NCI-H1436 treated with DMSO at 0.1 percent for 48 hours (cell line): Measurements from ENCODE around the gene KEL.

Experiments used
- DNase-seq: peaks from one replicate; lab custom pipeline; 2025; lab: John Stamatoyannopoulos, UW

The KEL gene

DNA sequence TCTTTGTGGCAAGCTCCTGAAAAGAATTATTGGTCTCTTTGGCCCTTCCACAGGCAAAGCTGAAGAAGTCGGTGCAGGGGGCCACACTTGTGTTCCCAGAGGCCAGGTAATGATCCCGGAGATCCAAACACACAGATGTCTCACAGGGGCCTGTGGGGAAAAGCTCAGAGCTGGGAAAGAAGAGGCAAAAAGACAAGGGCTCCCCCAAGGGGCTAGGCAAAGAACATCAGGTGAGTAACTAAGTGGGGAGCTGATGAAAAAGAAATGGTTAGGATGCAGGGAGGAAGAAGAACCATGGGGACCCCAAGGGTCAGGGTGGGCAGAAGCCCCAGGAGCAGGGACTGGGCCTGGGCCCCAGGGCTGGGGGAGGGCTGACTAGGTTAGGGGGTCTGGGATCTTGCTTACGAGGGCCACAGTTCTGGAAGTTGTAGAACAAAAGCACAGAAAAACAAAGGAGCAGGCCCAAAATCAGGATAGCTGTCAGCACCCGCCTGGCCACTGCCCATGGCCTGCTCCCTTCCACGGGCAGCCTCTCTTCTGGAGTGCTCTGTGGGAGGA lies 1.1 kb downstream of the KEL start:
- no peak for DNase-seq

- no peak for DNase-seq
These were observed 3.0 kb downstream of the KEL start for GRCh38 chr7:142959202-142959601.

GRCh38 chr7:142957723-142958122 lies 4.4 kb downstream of the KEL start:
- DNase-seq, result no peak

DNA sequence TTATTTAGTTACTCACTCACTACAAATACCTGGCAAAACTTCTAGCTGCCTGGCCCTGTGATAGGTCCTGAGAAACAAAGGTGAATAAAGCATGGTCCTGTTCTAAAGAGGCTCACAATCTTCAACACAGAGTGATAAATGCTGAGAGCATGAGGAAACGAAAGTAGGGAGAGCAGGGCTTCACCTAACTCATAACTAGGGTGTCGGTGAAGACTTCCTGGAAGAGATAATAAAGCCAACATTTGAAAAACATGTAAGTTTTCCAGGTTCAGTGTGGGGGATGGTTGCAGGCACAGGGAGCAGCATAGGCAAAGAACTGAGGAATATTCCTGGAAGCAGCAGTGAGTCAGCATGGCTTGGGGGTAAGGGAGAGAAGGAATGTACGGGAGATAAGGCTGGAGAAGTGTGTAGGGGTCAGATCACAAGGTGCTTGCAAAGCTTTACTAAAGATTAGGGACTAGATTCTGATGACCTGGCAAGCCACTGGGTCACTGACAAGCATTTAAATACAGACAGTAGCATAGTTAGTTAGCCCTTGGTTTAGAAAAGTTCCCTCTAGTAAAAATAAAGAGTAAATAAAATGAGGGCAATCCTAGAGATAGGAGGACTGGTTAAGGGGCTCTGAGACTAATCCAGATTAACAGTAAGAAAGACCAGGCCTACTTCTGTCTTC lies 5.1 kb downstream of the KEL start:
- DNase-seq, result no peak

- no peak for DNase-seq
These were observed 7.4 kb downstream of the KEL start for GRCh38 chr7:142954680-142955268.

GRCh38 chr7:142950235-142950634 lies 11.9 kb downstream of the KEL start:
- no peak for DNase-seq

GRCh38 chr7:142948603-142949002 lies 13.6 kb downstream of the KEL start:
- DNase-seq, result no peak

GRCh38 chr7:142945001-142945400 lies 17.2 kb downstream of the KEL start:
- DNase-seq, result no peak

DNA sequence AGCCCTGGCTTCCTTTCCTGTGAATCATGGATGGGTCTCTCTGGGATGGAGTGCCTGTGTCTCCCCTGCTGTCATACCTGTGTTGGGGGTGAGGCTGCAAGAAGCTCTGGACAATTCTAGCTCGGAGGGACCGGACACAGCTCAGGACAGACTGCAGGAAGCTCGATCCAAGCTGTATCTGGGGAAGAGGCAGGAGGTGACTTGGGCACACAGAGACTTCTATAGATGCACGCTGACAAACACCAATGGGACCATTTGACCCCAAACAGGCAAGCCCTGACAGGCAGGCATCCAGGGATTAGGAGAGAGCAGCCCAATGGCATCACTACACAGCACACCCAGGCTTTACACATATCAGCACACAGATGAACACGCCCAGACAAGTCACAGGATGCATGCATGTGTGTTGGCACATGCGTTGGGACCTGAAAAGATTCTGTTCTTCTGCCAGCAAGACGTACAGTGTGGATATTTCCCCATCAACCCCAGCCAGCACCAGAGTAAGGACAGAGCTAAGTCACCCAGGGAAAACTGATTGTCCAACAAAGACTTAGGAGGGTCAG lies 18.4 kb downstream of the KEL start:
- DNase-seq, result no peak

DNA sequence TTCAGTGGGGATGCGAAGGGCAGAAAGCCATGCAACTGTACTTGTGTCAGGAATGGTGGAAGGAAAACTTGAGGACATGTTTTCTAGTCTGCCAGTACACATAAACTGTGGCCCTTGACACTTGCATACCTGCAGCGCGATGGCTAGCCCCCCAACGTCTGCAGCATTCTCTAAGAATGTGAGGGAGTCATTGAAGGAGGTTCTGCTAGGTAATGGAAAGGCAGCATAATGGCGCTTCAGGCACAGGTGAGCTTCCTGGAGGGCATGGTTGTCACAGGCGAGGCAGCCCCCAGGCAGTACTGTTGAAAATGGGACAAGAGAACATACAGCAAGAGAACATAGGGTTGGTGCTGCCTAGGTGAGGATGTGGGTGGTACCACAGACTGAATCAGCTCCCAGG lies 19.4 kb downstream of the KEL start:
- no peak for DNase-seq

GRCh38 chr7:142941541-142941940 lies 20.6 kb downstream of the KEL start:
- no peak for DNase-seq

- DNase-seq, result no peak
These were observed 21.1 kb downstream of the KEL start for GRCh38 chr7:142940966-142941535.

DNA sequence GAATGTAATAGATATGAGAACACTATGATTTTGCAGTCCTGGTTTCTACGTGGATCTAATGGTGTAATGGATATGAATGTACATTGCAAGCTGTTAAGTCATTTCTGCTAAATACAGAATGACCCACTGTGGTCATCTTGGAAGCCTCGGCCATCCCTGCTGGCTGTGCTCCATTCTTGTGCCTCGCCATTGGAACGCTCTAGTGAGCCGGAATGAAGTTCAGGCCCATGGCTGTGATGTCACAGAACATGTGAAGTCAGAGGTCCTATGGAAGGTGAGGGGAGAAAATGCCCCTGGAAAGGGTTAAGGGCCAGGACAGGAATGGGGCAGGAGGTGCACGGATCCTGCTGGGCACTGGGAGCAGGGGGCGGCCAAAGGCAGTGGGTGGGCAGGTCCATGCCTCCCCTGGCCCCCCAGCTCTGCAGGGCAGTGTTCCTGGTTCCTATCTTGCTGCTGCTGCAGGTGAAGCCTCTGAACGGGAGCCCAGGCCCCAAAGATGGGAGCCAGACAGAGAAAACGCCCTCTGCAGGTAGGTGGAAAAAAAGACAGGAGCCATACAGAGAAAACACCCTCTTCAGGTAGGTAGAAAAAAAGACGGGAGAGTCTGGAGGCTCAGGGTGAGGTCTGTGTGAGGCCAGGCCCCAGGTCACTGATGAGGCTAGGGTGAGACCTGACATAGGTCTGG lies 22.8 kb downstream of the KEL start, which contains the start of gene LLCFC1:
Gene LLCFC1 (plus strand): TSS at position 259 of the 685 bp plus-strand sequence. CDS start 138 bp downstream, at position 397.
- DNase-seq, result no peak

GRCh38 chr7:142938611-142939010 lies 23.6 kb downstream of the KEL start:
- no peak for DNase-seq

DNA sequence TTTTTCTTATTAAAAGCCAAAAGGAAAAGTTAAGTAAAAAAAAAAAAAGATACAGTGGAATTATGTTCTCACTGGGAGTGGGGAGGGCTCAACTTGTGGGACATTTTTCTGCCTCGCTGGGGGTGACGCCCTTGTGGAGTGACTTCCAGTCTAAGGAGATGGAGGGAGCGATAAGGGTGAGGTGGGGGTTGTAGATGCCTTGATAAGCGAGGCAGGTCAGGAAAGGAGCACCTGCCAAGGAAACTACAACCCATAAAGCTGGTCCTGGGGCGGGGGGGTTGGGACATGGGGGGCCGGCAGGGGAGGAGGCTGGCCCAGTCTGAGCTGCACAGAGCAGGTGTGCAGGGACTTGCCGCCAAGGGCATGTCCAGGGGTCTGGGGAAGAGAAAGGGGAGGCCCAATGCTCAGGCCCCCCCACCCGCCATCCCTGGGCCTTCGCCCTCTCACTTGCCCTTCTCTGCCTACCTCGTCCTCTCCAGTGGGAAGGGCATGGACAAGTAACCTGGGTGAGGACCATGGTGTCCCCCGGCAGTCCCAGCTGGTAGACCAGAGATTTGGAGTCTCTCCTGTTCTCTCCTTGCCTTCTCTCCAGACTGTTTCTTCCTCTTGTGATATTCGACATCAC lies 26.1 kb downstream of the KEL start:
- DNase-seq, result no peak

- no peak for DNase-seq
These were observed 28.1 kb downstream of the KEL start for GRCh38 chr7:142934056-142934455.

- no peak for DNase-seq
These were observed 28.5 kb downstream of the KEL start, which contains the start of gene TRPV5 for GRCh38 chr7:142933624-142934023. TRPV5 (minus strand) TSS chr7:142933746; CDS start chr7:142933459, 287 bp downstream.

DNA sequence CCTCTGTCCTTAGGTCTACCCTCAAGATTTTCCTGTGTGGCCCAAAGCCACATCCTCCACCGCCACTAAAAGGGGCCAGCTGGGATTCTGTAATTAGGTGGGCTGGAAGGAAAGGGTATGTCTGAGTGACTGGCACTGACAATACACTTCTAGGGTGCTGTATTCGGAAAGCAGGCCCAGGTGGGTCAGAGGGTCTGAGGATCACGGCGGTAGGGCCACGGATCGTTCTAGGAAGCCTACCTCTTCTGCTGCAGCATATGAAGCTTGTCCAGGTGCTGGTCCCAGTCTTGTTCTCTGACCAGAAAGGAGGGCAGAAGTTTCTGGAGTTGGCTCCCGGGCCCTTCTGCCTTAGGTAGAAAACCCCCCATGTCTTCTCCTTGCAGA lies 29.1 kb downstream of the KEL start:
- no peak for DNase-seq

- no peak for DNase-seq
These were observed 29.6 kb downstream of the KEL start for GRCh38 chr7:142932386-142933091.

GRCh38 chr7:142930126-142930730 lies 31.9 kb downstream of the KEL start:
- no peak for DNase-seq

DNA sequence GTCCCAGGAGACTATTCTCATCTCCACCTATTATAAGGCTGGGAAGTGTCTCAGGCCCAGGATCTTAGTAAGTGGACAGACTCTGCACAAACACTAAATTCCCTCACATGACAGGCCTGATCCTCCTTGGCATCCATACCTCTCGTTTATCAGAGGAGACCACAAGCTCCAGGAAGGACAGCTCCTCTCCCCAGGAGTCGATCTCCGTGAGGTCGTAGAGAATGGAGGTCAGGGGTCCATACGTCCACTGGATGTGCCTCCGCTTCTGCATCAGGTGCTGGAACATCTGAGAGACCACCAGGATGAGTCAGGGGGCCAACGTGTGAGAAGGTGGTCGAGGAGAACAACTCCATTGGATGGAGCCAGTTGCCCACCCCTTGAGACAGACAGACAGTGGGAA lies 34.2 kb downstream of the KEL start:
- no peak for DNase-seq
